Astrocyte (in vitro differentiated cells and primary cell): ENCODE measurements around the gene DNAJC16. TPM values are rescaled to one million over a fixed set of nuclear protein-coding genes. Genes with fewer than 3 reads are reported as not detected.
"Not testable (repeated sequence)": the region's sequence is repeated elsewhere in the genome, so short reads cannot be mapped to it uniquely, and the experiment has no call there.

Experiments
- DNase-seq: peaks from one replicate; pipeline ENCODE4 v3.0.0-alpha.2; 2010; ENCODE audit warnings: low read depth
- FAIRE-seq: peaks from 2 replicates; lab custom pipeline; 2011; peaks lifted over from hg19 to GRCh38; lab: Jason Lieb, UNC
- H2AFZ ChIP-seq: 2 replicates; pipeline ENCODE4 v1.6.0; 2012; ENCODE audit warnings: low read depth, low read length, inconsistent platforms
- H3K27ac ChIP-seq: 2 replicates; pipeline ENCODE4 v1.5.1; 2011; ENCODE audit warnings: low read depth, low read length, inconsistent platforms
- H3K27me3 ChIP-seq: 2 replicates; pipeline ENCODE4 v1.6.0; 2011; ENCODE audit warnings: low read length, inconsistent platforms; ENCODE audit not compliant: insufficient read depth
- H3K36me3 ChIP-seq: 2 replicates; pipeline ENCODE4 v1.5.1; 2011; ENCODE audit warnings: low read length, inconsistent platforms; ENCODE audit not compliant: insufficient read depth
- H3K4me1 ChIP-seq: 2 replicates; pipeline ENCODE4 v1.5.1; 2011; ENCODE audit warnings: low read length, inconsistent platforms; ENCODE audit not compliant: insufficient read depth
- H3K4me2 ChIP-seq: 2 replicates; pipeline ENCODE4 v1.6.0; 2012; ENCODE audit warnings: low read length, inconsistent platforms
- H3K4me3 ChIP-seq: 2 replicates; pipeline ENCODE4 v1.5.1; 2011; ENCODE audit warnings: low read depth, mild to moderate bottlenecking, low read length, inconsistent platforms; ENCODE audit not compliant: insufficient read depth
- H3K79me2 ChIP-seq: 2 replicates; pipeline ENCODE4 v1.6.0; 2012; ENCODE audit warnings: mild to moderate bottlenecking, low read length, inconsistent platforms; ENCODE audit not compliant: insufficient read depth
- H3K9ac ChIP-seq: 2 replicates; pipeline ENCODE4 v1.6.0; 2012; ENCODE audit warnings: mild to moderate bottlenecking, low read length, inconsistent platforms
- H3K9me3 ChIP-seq: 2 replicates; pipeline ENCODE4 v1.5.1; 2012; ENCODE audit warnings: low read depth, mild to moderate bottlenecking, low read length, inconsistent platforms; ENCODE audit not compliant: insufficient read depth
- H4K20me1 ChIP-seq: 2 replicates; pipeline ENCODE4 v1.6.0; 2012; ENCODE audit warnings: low read length, inconsistent platforms; ENCODE audit not compliant: insufficient read depth
- H3K27ac Mint-ChIP-seq: one replicate; pipeline ENCODE4 v1.8.0; 2021; ENCODE audit warnings: mild to moderate bottlenecking, mixed read lengths; ENCODE audit not compliant: unreplicated experiment
- H3K27me3 Mint-ChIP-seq: one replicate; pipeline ENCODE4 v1.8.0; 2021; ENCODE audit warnings: low read depth, mixed read lengths; ENCODE audit not compliant: unreplicated experiment
- H3K36me3 Mint-ChIP-seq: one replicate; pipeline ENCODE4 v1.8.0; 2021; ENCODE audit warnings: low read depth, mixed read lengths; ENCODE audit not compliant: unreplicated experiment
- H3K4me1 Mint-ChIP-seq: one replicate; pipeline ENCODE4 v1.8.0; 2021; ENCODE audit warnings: low read depth, mixed read lengths; ENCODE audit not compliant: unreplicated experiment
- H3K4me3 Mint-ChIP-seq: one replicate; pipeline ENCODE4 v1.8.0; 2021; ENCODE audit warnings: mild to moderate bottlenecking, moderate library complexity, mixed read lengths; ENCODE audit not compliant: unreplicated experiment
- H3K9me3 Mint-ChIP-seq: one replicate; pipeline ENCODE4 v1.8.0; 2021; ENCODE audit warnings: mild to moderate bottlenecking, mixed read lengths; ENCODE audit not compliant: unreplicated experiment
- CTCF ChIP-seq: IDR thresholded peaks from 2 replicates; pipeline ENCODE4 v1.5.1; 2011; ENCODE audit warnings: low read depth, mild to moderate bottlenecking, inconsistent platforms, low read length, moderate library complexity; ENCODE audit not compliant: insufficient read depth
- EZH2 ChIP-seq: IDR thresholded peaks from 2 replicates; pipeline ENCODE4 v1.6.1; 2012; ENCODE audit warnings: mild to moderate bottlenecking, low read length, inconsistent platforms; ENCODE audit not compliant: insufficient read depth
- total RNA-seq: library from RNA; stranded (reverse); gene quantifications from 2 replicates; pipeline ENCODE4 v1.2.1, GENCODE V29; 2021

The DNAJC16 gene
- total RNA-seq, 1 donor from 2014 or later = 19.6 TPM

DNA sequence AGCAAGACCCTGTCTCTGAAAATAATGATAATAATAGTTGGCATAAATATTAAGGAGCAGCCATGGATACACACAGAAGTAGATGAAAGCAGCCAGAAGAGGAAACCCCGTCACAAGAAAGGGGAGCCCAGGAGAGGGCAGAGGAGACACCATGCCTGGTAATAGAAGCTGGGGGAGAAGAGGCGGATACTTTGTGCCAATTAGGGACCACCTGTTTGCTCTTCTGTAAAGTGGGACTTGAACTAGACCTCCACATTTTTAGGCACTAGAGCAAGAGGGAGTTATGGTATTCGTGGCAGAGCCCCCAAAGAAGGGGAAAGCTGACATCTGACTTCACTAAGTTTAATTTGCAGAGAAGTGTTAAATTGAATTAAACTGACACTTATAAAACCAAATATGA, 38.3 kb upstream of the DNAJC16 start:
- H3K36me3 Mint-ChIP-seq = peaks cover 13% of the 10 kb centered on the region
- H3K4me1 Mint-ChIP-seq = peaks cover 3% of the 10 kb centered on the region
- H3K4me1 ChIP-seq = no peaks in the 10 kb centered on the region
- FAIRE-seq (no peak), DNase-seq (no peak)
- no peak overlapping the region for H3K9ac ChIP-seq
- H3K27me3 Mint-ChIP-seq = no peaks in the 10 kb centered on the region
- TF ChIP-seq EZH2 (no peak), CTCF (no peak)
- no peak overlapping the region for H3K4me3 Mint-ChIP-seq
- no peaks in the 10 kb centered on the region for H3K79me2 ChIP-seq
- no peaks in the 10 kb centered on the region for H3K36me3 ChIP-seq
- no peak overlapping the region for H2AFZ ChIP-seq
- no peak overlapping the region for H3K4me3 ChIP-seq
- H3K9me3 ChIP-seq = no peaks in the 10 kb centered on the region
- H4K20me1 ChIP-seq = no peaks in the 10 kb centered on the region
- H3K27ac ChIP-seq = no peak overlapping the region
- no peaks in the 10 kb centered on the region for H3K27me3 ChIP-seq
- no peak overlapping the region for H3K4me2 ChIP-seq
- peaks cover 1% of the 10 kb centered on the region for H3K9me3 Mint-ChIP-seq
- no peak overlapping the region for H3K27ac Mint-ChIP-seq

GRCh38 chr1:15489052-15489736, 37.5 kb upstream of the DNAJC16 start:
- H3K4me3 Mint-ChIP-seq = no peak overlapping the region
- Histone ChIP-seq H2AFZ (no peak overlapping the region), H3K4me2 (no peak overlapping the region), H3K36me3 (no peaks in the 10 kb centered on the region), H3K4me1 (no peaks in the 10 kb centered on the region), H3K9ac (no peak overlapping the region), H3K9me3 (no peaks in the 10 kb centered on the region), H4K20me1 (no peaks in the 10 kb centered on the region), H3K4me3 (no peak overlapping the region), H3K79me2 (no peaks in the 10 kb centered on the region), H3K27me3 (no peaks in the 10 kb centered on the region), H3K27ac (no peak overlapping the region)
- peaks cover 15% of the 10 kb centered on the region for H3K36me3 Mint-ChIP-seq
- no peaks in the 10 kb centered on the region for H3K27me3 Mint-ChIP-seq
- peaks cover 3% of the 10 kb centered on the region for H3K4me1 Mint-ChIP-seq
- FAIRE-seq (no peak), DNase-seq (no peak)
- no peak overlapping the region for H3K27ac Mint-ChIP-seq
- TF ChIP-seq CTCF = no peak
- no peak for TF ChIP-seq EZH2
- peaks cover 1% of the 10 kb centered on the region for H3K9me3 Mint-ChIP-seq

DNA sequence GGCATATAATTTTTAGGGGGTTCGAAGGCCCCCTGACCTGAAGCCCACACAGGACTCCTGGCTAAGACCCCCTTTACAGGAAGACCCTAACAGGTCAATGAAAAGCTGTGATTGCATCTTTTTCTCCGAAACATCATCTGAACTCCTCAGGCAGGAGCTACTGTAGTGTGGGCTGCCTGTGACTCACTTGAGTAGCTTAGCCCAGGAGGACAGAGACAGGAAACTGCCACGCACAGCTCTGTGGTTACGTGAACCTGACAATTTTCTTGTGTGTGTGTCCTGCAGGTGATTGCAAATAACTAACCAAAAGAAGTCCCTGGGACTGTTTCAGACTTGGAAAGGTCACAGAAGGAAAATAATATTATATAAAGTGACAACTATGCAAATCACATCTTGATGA, 35.6 kb upstream of the DNAJC16 start:
- H3K9me3 ChIP-seq, H3K27ac Mint-ChIP-seq, H3K79me2 ChIP-seq, H3K36me3 ChIP-seq, H3K4me1 ChIP-seq, H3K27ac ChIP-seq, H3K4me2 ChIP-seq, H3K27me3 ChIP-seq, FAIRE-seq, H3K27me3 Mint-ChIP-seq, H2AFZ ChIP-seq, H3K4me3 Mint-ChIP-seq, H3K4me1 Mint-ChIP-seq, H3K4me3 ChIP-seq, H4K20me1 ChIP-seq, H3K9me3 Mint-ChIP-seq, H3K9ac ChIP-seq: not testable (repeated sequence)
- peak; percentile 35 for DNase-seq
- peaks cover 14% of the 10 kb centered on the region for H3K36me3 Mint-ChIP-seq
